SW 1271 (cell line): ENCODE data around the gene ACTMAP.
"Not testable (repeated sequence)": the region's sequence is repeated elsewhere in the genome, so short reads cannot be mapped to it uniquely, and the experiment has no call there.

ENCODE experiments used
- DNase-seq, 2 experiments: peaks; one replicate each; lab custom pipeline; 2025; lab: John Stamatoyannopoulos, UW

The ACTMAP gene

GRCh38 chr19:40776364-40776763, 26.1 kb upstream of the ACTMAP start:
- DNase-seq, result no peak

- DNase-seq, result no peak
These were observed 25.4 kb upstream of the ACTMAP start for GRCh38 chr19:40775632-40776022.

- DNase-seq, result peak in 1 of 2 experiments; percentile 8
These were observed 24.8 kb upstream of the ACTMAP start, which contains the start of gene MIA for GRCh38 chr19:40774916-40775631. Gene MIA, plus strand, starts transcription at chr19:40775521. Its CDS starts 22 bp downstream, at chr19:40775543.

GRCh38 chr19:40771101-40771862, 21.0 kb upstream of the ACTMAP start:
- not testable (repeated sequence) for DNase-seq

GRCh38 chr19:40768869-40769268, 18.6 kb upstream of the ACTMAP start:
- DNase-seq, result no peak

GRCh38 chr19:40766385-40766784, 16.1 kb upstream of the ACTMAP start:
- DNase-seq, result not testable (repeated sequence)

- no peak for DNase-seq
These were observed 13.7 kb upstream of the ACTMAP start for GRCh38 chr19:40763963-40764362.

- DNase-seq, result no peak
These were observed 13.2 kb upstream of the ACTMAP start for GRCh38 chr19:40763526-40763925.

GRCh38 chr19:40762754-40763470, 12.6 kb upstream of the ACTMAP start:
- DNase-seq, result no peak

GRCh38 chr19:40759352-40759751, 9.1 kb upstream of the ACTMAP start:
- no peak for DNase-seq

- no peak for DNase-seq
These were observed 8.2 kb upstream of the ACTMAP start for GRCh38 chr19:40758491-40758890.

- no peak for DNase-seq
These were observed 6.3 kb upstream of the ACTMAP start for GRCh38 chr19:40756502-40757110.

- no peak for DNase-seq
These were observed 5.5 kb upstream of the ACTMAP start for GRCh38 chr19:40755791-40756190.

- DNase-seq, result no peak
These were observed 5.0 kb upstream of the ACTMAP start for GRCh38 chr19:40755248-40755624.

- DNase-seq, result no peak
These were observed 4.5 kb upstream of the ACTMAP start for GRCh38 chr19:40754611-40755247.

- DNase-seq, result no peak
These were observed 2.0 kb upstream of the ACTMAP start for GRCh38 chr19:40752257-40752781.

- peak; percentile 81 to 94 for DNase-seq
These were observed 729 bp upstream of the ACTMAP start, which contains the start of gene SNRPA for GRCh38 chr19:40750874-40751537. Gene SNRPA, plus strand, starts transcription at chr19:40751203. Its CDS starts 206 bp downstream, at chr19:40751409.

GRCh38 chr19:40747536-40747935, 2.7 kb downstream of the ACTMAP start:
- DNase-seq, result no peak

GRCh38 chr19:40745402-40745780, 4.9 kb downstream of the ACTMAP start:
- no peak for DNase-seq

GRCh38 chr19:40744554-40745401, 5.5 kb downstream of the ACTMAP start:
- DNase-seq, result no peak
